ENCODE results near the gene TNIK. TPM values are rescaled to one million over a fixed set of nuclear protein-coding genes. Genes with fewer than 3 reads are reported as not detected.

The TNIK gene
- total and polyA plus RNA-seq, 2 experiments from 2014 or later, result 7.4 to 13.8 TPM

- H4K20me1 ChIP-seq (ENCODE audit: insufficient read depth, poor library complexity, severe bottlenecking), result no peaks in the 10 kb centered on the region
These were observed 97.6 kb downstream of the TNIK start for GRCh38 chr3:171362575-171362974.

GRCh38 chr3:171358881-171359198 lies 101.4 kb downstream of the TNIK start:
- 61% methylated on average over 2 of the region's 2 CpGs for WGBS (ENCODE audit: low lambda C conversion rate, missing lambda C conversion rate)
- no peak overlapping the region for H2AFZ ChIP-seq
- no peaks in the 10 kb centered on the region for H4K20me1 ChIP-seq (ENCODE audit: insufficient read depth, poor library complexity, severe bottlenecking)
- H3K79me2 ChIP-seq, result peaks cover 26% of the 10 kb centered on the region
- H3K27ac ChIP-seq, result peak overlapping the region; percentile 53
- peaks cover 31% of the 10 kb centered on the region for H3K4me1 ChIP-seq (ENCODE audit: insufficient read depth)
- H3K4me3 ChIP-seq, result no peak overlapping the region
- peak overlapping the region; percentile 66 for H3K4me2 ChIP-seq
- no peaks in the 10 kb centered on the region for H3K9me3 ChIP-seq (ENCODE audit: low read depth)
- H3K27me3 ChIP-seq, result no peaks in the 10 kb centered on the region
- H3K9me2 ChIP-seq (replicated peaks; ENCODE audit: insufficient read depth), result no peaks in the 10 kb centered on the region
- no peaks in the 10 kb centered on the region for H3K36me3 ChIP-seq (replicated peaks; ENCODE audit: insufficient read depth, low read depth)
- DNase-seq (ENCODE audit: low spot score), result no peak
- TF ChIP-seq EZH2 (IDR thresholded peaks at IDR 0.05; ENCODE audit: borderline replicate concordance) (no peak), CTCF (IDR thresholded peaks at IDR 0.05; ENCODE audit: poor library complexity) (no peak)

More at GRCh38 chr3:171362575-171362974, 97.6 kb downstream of the TNIK start:
- H3K9me3 ChIP-seq (ENCODE audit: low read depth), result no peaks in the 10 kb centered on the region
- no peak for TF ChIP-seq EZH2 (IDR thresholded peaks at IDR 0.05; ENCODE audit: borderline replicate concordance)
- no peak for TF ChIP-seq CTCF (IDR thresholded peaks at IDR 0.05; ENCODE audit: poor library complexity)
- no peak for TF ChIP-seq EZH2phosphoT487 (IDR thresholded peaks at IDR 0.05; ENCODE audit: low read depth, severe bottlenecking, unreplicated experiment)
- H3K4me2 ChIP-seq, result no peak overlapping the region
- no peak overlapping the region for H3K4me3 ChIP-seq
- H3K36me3 ChIP-seq (replicated peaks; ENCODE audit: insufficient read depth, low read depth), result no peaks in the 10 kb centered on the region
- no peak for DNase-seq (ENCODE audit: low spot score)
- peaks cover 9% of the 10 kb centered on the region for H3K4me1 ChIP-seq (ENCODE audit: insufficient read depth)
- no peak overlapping the region for H2AFZ ChIP-seq
- no peaks in the 10 kb centered on the region for H3K27me3 ChIP-seq
- H3K79me2 ChIP-seq, result peaks cover 26% of the 10 kb centered on the region
- H3K9me2 ChIP-seq (replicated peaks; ENCODE audit: insufficient read depth), result no peaks in the 10 kb centered on the region
- H3K27ac ChIP-seq, result peak overlapping the region; percentile 5

- Histone ChIP-seq H3K9me3 (ENCODE audit: low read depth) (no peaks in the 10 kb centered on the region), H3K36me3 (replicated peaks; ENCODE audit: insufficient read depth, low read depth) (no peaks in the 10 kb centered on the region), H3K4me3 (no peak overlapping the region), H4K20me1 (ENCODE audit: insufficient read depth, poor library complexity, severe bottlenecking) (no peaks in the 10 kb centered on the region), H3K27ac (peak overlapping the region; percentile 53), H3K4me1 (ENCODE audit: insufficient read depth) (peaks cover 32% of the 10 kb centered on the region), H3K27me3 (no peaks in the 10 kb centered on the region), H3K4me2 (peak overlapping the region; percentile 66), H2AFZ (no peak overlapping the region), H3K9me2 (replicated peaks; ENCODE audit: insufficient read depth) (no peaks in the 10 kb centered on the region), H3K79me2 (peaks cover 27% of the 10 kb centered on the region)
- WGBS (ENCODE audit: low lambda C conversion rate, missing lambda C conversion rate), result 78% methylated on average over 10 of the region's 10 CpGs
- no peak for DNase-seq (ENCODE audit: low spot score)
- no peak for TF ChIP-seq CTCF (IDR thresholded peaks at IDR 0.05; ENCODE audit: poor library complexity)
- no peak for TF ChIP-seq EZH2phosphoT487 (IDR thresholded peaks at IDR 0.05; ENCODE audit: low read depth, severe bottlenecking, unreplicated experiment)
- no peak for TF ChIP-seq EZH2 (IDR thresholded peaks at IDR 0.05; ENCODE audit: borderline replicate concordance)
These were observed 101.9 kb downstream of the TNIK start for GRCh38 chr3:171358181-171358880.

Measured in hepatocyte (in vitro differentiated cells).